Mesothelial cell of epicardium (in vitro differentiated cells): ENCODE data around the gene CCDC148. TPM values are rescaled to one million over a fixed set of nuclear protein-coding genes. Genes with fewer than 3 reads are reported as not detected.
"Not testable (repeated sequence)": the region's sequence is repeated elsewhere in the genome, so short reads cannot be mapped to it uniquely, and the experiment has no call there.

Experiments used
- DNase-seq, 2 experiments: peaks; one replicate each; pipeline ENCODE4 v3.0.0; 2021; ENCODE audit warnings: low spot score in 2 of 2; ENCODE audit not compliant: unreplicated experiment in 2 of 2
- H3K27ac Mint-ChIP-seq: 2 replicates; pipeline ENCODE4 v1.8.0; 2021; ENCODE audit warnings: mixed read lengths
- H3K27me3 Mint-ChIP-seq: 2 replicates; pipeline ENCODE4 v1.8.0; 2021; ENCODE audit warnings: low read depth, mixed read lengths
- H3K36me3 Mint-ChIP-seq: 2 replicates; pipeline ENCODE4 v1.8.0; 2021; ENCODE audit warnings: mixed read lengths
- H3K4me1 Mint-ChIP-seq: 2 replicates; pipeline ENCODE4 v1.8.0; 2021; ENCODE audit warnings: mixed read lengths
- H3K4me3 Mint-ChIP-seq: 2 replicates; pipeline ENCODE4 v1.8.0; 2021; ENCODE audit warnings: mild to moderate bottlenecking, moderate library complexity, mixed read lengths
- H3K9me3 Mint-ChIP-seq: 2 replicates; pipeline ENCODE4 v1.8.0; 2021; ENCODE audit warnings: mixed read lengths
- CTCF ChIP-seq: fragments of 200-600 bp; sonication (generic); IDR thresholded peaks from one replicate; pipeline ENCODE4 v1.5.0; 2021; ENCODE audit warnings: antibody characterized with exemption; ENCODE audit not compliant: unreplicated experiment
- total RNA-seq: library from RNA; stranded (reverse); gene quantifications from 3 replicates; pipeline ENCODE4 v1.2.1, GENCODE V29; 2021

CCDC148 gene
- total RNA-seq, 1 donor from 2014 or later = 3.1 TPM

GRCh38 chr2:158346032-158346431 is 110.5 kb downstream of the CCDC148 start:
- Mint-ChIP-seq H3K9me3 (no peaks in the 10 kb centered on the region), H3K27ac (no peak overlapping the region), H3K4me3 (no peak overlapping the region), H3K36me3 (no peaks in the 10 kb centered on the region), H3K27me3 (no peaks in the 10 kb centered on the region), H3K4me1 (peaks cover 10% of the 10 kb centered on the region)
- no peak for DNase-seq
- TF ChIP-seq CTCF = no peak

- H3K4me1 Mint-ChIP-seq = peaks cover 2% of the 10 kb centered on the region
- H3K27me3 Mint-ChIP-seq = no peaks in the 10 kb centered on the region
- H3K36me3 Mint-ChIP-seq = no peaks in the 10 kb centered on the region
- H3K27ac Mint-ChIP-seq = no peak overlapping the region
- no peak for TF ChIP-seq CTCF
- DNase-seq = no peak
- no peak overlapping the region for H3K4me3 Mint-ChIP-seq
- peaks cover 14% of the 10 kb centered on the region for H3K9me3 Mint-ChIP-seq
Observed at GRCh38 chr2:158339513-158339912, 117.0 kb downstream of the CCDC148 start.

GRCh38 chr2:158337018-158337417 is 119.5 kb downstream of the CCDC148 start:
- no peak for DNase-seq
- H3K36me3 Mint-ChIP-seq = no peaks in the 10 kb centered on the region
- H3K9me3 Mint-ChIP-seq = peaks cover 30% of the 10 kb centered on the region
- no peak overlapping the region for H3K27ac Mint-ChIP-seq
- H3K27me3 Mint-ChIP-seq = no peaks in the 10 kb centered on the region
- TF ChIP-seq CTCF = no peak
- peaks cover 2% of the 10 kb centered on the region for H3K4me1 Mint-ChIP-seq
- H3K4me3 Mint-ChIP-seq = no peak overlapping the region

GRCh38 chr2:158331799-158332198 is 124.8 kb downstream of the CCDC148 start:
- not testable (repeated sequence) for H3K4me3 Mint-ChIP-seq, H3K36me3 Mint-ChIP-seq, H3K27me3 Mint-ChIP-seq, H3K4me1 Mint-ChIP-seq, DNase-seq, H3K27ac Mint-ChIP-seq
- peaks cover 44% of the 10 kb centered on the region for H3K9me3 Mint-ChIP-seq

GRCh38 chr2:158325782-158326340 is 130.7 kb downstream of the CCDC148 start:
- Mint-ChIP-seq H3K27ac (no peak overlapping the region), H3K36me3 (no peaks in the 10 kb centered on the region)
- DNase-seq = no peak

More at GRCh38 chr2:158325782-158326340, 130.7 kb downstream of the CCDC148 start:
- Mint-ChIP-seq H3K27me3 (no peaks in the 10 kb centered on the region), H3K9me3 (peaks cover 5% of the 10 kb centered on the region), H3K4me3 (no peak overlapping the region), H3K4me1 (peaks cover 12% of the 10 kb centered on the region)
- TF ChIP-seq CTCF = no peak
